Mesodermal cell (in vitro differentiated cells): Measurements from ENCODE around the gene PGP.

Source experiments
- H3K27ac ChIP-seq: 2 replicates; pipeline ENCODE4 v1.7.0; 2013; ENCODE audit warnings: mild to moderate bottlenecking, low read depth, low read length, moderate library complexity; ENCODE audit not compliant: severe bottlenecking
- H3K36me3 ChIP-seq: 2 replicates; pipeline ENCODE4 v1.7.1; 2013; ENCODE audit warnings: mild to moderate bottlenecking, low read length, moderate library complexity; ENCODE audit not compliant: control insufficient read depth, insufficient read depth
- H3K4me1 ChIP-seq: one replicate; pipeline ENCODE4 v1.7.1; 2013; ENCODE audit warnings: mild to moderate bottlenecking, low read length; ENCODE audit not compliant: insufficient read depth, control insufficient read depth, poor library complexity, severe bottlenecking
- H3K4me3 ChIP-seq: 2 replicates; pipeline ENCODE4 v1.7.0; 2013; ENCODE audit warnings: low read length, control low read depth, mild to moderate bottlenecking; ENCODE audit not compliant: insufficient read depth, poor library complexity, severe bottlenecking; ENCODE audit errors: extremely low read depth
- H3K9me3 ChIP-seq: 2 replicates; pipeline ENCODE4 v1.7.1; 2013; ENCODE audit warnings: mild to moderate bottlenecking, low read length, moderate library complexity; ENCODE audit not compliant: control insufficient read depth
- WGBS, 2 experiments: methylation state at CpG; one replicate each; pipeline ENCODE4 v1.1.5; 2013; ENCODE audit warnings: missing lambda C conversion rate in 2 of 2; ENCODE audit not compliant: insufficient coverage in 2 of 2; 5-methylcytosine and 5-hydroxymethylcytosine counted together

The PGP gene

GRCh38 chr16:2213817-2214718 lies 572 bp downstream of the PGP start:
- no peaks in the 10 kb centered on the region for H3K9me3 ChIP-seq
- H3K4me1 ChIP-seq, result peaks cover 17% of the 10 kb centered on the region
- H3K4me3 ChIP-seq, result peak overlapping the region; percentile 78
- 0 to 1% methylated on average over 76 to 92 of the region's 98 CpGs for WGBS, 2 experiments
- peaks cover 31% of the 10 kb centered on the region for H3K36me3 ChIP-seq
- H3K27ac ChIP-seq, result peak overlapping the region; percentile 80

DNA sequence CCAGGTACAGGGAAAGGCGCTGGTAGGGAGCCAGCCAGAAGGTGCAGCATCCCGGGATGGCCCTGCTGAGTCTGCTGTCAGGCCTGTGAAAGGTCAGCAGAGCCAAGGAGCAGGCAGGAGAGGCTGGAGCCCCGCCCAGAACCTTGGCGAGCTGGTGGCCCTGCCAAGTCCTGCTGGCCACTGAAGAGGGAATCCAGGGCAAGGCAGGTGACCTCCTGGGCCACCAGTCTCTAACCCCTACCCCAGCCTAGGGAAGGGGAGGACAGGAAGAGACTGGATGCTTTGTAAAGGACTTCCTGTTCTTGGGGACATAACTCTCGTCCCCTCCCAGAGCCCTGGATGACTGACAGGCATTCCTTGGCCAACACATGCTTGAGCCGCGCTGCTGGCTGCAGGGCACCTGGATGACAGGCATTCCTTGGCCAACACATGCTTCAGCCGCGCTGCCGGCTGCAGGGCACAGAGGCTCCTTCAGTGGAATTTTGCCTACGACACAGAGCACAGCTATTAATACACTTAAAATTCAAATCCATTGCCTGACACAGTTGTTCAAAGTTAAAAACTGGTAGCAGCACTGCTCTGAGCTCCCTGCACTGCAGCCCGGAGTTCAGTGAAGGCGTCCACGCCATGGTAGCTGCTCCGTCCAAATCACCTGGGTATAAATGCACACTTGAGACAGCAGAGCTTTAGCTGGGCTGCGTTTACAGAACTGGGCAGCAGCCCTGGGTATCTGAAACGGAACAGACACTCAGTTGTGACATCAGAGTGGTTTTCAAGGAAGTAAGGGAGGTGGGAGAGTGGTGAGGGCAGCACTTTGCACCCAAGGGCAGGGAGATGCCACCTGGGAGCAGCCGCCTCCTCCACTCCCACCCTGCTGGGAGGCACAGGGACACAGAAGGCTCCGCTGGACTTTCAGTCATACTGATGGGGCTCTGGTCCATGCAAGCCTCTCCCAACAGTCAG lies 2.0 kb downstream of the PGP start:
- 84 to 88% methylated on average over 16 to 19 of the region's 19 CpGs for WGBS, 2 experiments
- Histone ChIP-seq H3K4me3 (peak overlapping the region; percentile 78), H3K36me3 (peaks cover 45% of the 10 kb centered on the region), H3K4me1 (peaks cover 18% of the 10 kb centered on the region), H3K27ac (no peak overlapping the region), H3K9me3 (no peaks in the 10 kb centered on the region)

- 79 to 85% methylated on average over 7 to 11 of the region's 11 CpGs for WGBS, 2 experiments
- peaks cover 51% of the 10 kb centered on the region for H3K36me3 ChIP-seq
- no peak overlapping the region for H3K4me3 ChIP-seq
- no peak overlapping the region for H3K27ac ChIP-seq
- no peaks in the 10 kb centered on the region for H3K9me3 ChIP-seq
- H3K4me1 ChIP-seq, result peaks cover 18% of the 10 kb centered on the region
Observed at GRCh38 chr16:2211923-2212347, 2.7 kb downstream of the PGP start.

DNA sequence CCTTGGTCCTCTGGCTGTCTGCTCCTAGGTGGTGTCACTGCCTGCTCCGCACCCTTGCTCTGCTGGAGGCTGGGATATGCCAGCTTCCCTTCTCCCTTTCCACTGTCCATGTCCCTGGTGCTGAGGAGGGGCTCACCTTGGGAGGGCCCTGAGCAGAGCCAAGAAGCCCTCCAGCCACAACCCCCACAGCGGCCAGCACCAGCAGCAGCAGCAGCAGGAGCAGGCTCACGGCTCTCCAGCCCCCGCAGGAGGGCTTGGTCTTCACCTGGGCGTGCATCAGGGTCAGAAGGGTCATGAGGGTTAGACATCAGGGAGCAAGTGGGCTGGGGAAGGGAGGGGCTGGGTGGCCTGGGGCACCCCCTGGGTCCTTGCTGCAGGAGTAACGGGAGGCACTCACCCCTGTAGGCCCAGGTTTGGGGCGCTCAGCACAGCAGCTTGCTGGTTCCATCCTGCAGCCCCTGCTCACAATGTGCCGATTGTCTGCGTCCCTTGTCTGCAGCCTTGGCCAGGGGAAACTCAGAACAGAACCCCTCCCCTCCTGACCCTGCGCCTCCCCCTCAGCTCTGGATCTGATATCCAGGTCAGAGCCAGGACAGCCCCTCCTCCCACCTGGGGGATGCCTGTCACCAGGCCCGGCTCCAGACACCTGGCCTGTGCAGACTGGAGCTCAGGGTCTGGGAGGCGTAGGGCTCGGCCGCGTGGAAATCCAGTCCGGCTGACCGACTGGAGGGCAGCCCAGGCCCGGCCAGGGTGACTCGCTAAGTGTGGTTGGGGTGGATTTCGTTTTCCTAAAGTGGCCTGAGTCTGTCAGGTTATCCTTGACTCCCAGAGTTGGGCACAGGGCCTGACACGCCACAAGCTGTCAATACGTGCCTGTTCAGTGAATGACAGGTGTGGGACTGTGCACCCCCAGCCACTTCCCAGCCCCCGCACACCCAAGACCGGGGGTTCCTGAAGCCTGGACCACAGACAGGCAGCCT lies 4.0 kb downstream of the PGP start, which contains the start of gene BRICD5:
Gene BRICD5, minus strand, starts transcription at position 478 of the 980 bp plus-strand sequence. Its CDS starts 30 bp downstream, at position 448.
- H3K36me3 ChIP-seq, result peaks cover 55% of the 10 kb centered on the region
- H3K4me3 ChIP-seq, result no peak within 1 kb of the TSS
- 86 to 91% methylated on average over 14 to 21 of the region's 24 CpGs for WGBS, 2 experiments
- no peaks in the 10 kb centered on the region for H3K9me3 ChIP-seq
- H3K27ac ChIP-seq, result peak within 1 kb of the TSS; percentile 36
- H3K4me1 ChIP-seq, result peaks cover 18% of the 10 kb centered on the region

DNA sequence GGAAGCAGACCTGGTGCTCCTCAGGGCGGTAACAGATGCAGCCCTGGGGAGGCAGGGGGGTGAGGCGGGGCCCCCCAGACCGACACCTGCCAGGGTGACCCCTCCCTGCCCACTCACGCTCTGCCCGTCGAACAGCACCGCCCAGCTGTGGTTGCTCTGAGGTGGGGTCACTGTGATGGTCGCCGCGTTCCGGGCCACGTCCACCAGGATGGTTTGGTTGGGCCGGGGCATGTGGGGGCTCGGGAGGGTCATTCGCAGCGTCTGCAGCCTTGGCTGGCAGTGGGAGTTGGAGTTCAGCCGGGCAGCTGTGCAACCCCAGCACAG lies 4.7 kb downstream of the PGP start:
- no peaks in the 10 kb centered on the region for H3K9me3 ChIP-seq
- no peak overlapping the region for H3K4me3 ChIP-seq
- H3K4me1 ChIP-seq, result peaks cover 18% of the 10 kb centered on the region
- peaks cover 55% of the 10 kb centered on the region for H3K36me3 ChIP-seq
- H3K27ac ChIP-seq, result no peak overlapping the region
- WGBS, 2 experiments, result 93 to 96% methylated on average over 13 to 17 of the region's 17 CpGs

DNA sequence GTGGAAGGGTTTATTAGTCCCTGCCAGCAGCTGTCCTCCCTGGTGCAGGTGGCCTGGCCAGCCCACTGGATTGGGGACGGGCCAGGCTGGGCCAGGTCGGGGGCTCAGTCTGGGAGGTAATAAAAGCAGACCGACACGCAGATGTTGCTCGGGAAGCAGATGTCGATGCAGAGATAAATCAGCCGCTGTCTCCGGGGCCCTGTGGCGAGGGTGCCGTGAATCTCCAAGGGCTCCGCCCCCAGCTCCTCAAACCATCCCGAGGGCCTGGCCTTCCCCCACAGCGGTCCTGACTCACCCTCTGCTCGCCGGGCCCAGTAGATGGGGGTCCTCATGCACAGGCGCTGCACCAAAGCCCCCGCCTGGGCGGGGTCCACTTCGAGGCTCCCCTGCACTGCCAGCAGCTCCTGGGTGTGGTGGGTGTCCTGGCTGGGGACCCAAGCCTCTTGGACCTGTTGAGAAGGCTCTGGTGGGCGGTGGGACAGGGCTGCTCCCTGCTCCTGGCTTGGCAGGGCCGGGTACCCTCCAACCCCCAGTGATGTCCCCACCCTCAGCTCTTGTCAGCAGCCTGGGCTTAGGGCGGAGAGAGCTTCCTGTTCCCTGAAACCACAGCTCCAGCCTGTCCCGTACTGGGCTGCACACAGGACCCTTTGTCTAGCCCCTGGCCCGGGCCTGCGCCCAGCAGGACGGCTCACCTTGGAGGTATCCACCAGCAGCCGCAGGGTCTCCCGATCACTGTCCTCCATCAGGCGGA lies 5.2 kb downstream of the PGP start:
- Histone ChIP-seq H3K4me1 (peaks cover 21% of the 10 kb centered on the region), H3K36me3 (peaks cover 55% of the 10 kb centered on the region), H3K4me3 (no peak overlapping the region), H3K9me3 (no peaks in the 10 kb centered on the region), H3K27ac (no peak overlapping the region)
- WGBS, 2 experiments, result 92 to 95% methylated on average over 23 to 24 of the region's 29 CpGs

- WGBS, 2 experiments, result 92 to 96% methylated on average over 5 to 8 of the region's 9 CpGs
- Histone ChIP-seq H3K27ac (no peak overlapping the region), H3K36me3 (peaks cover 55% of the 10 kb centered on the region), H3K4me1 (peaks cover 21% of the 10 kb centered on the region), H3K4me3 (no peak overlapping the region), H3K9me3 (no peaks in the 10 kb centered on the region)
Observed at GRCh38 chr16:2208772-2209171, 5.9 kb downstream of the PGP start.

GRCh38 chr16:2208308-2208707 lies 6.3 kb downstream of the PGP start:
- peaks cover 19% of the 10 kb centered on the region for H3K4me1 ChIP-seq
- peaks cover 55% of the 10 kb centered on the region for H3K36me3 ChIP-seq
- no peaks in the 10 kb centered on the region for H3K9me3 ChIP-seq
- H3K27ac ChIP-seq, result no peak overlapping the region
- WGBS, 2 experiments, result 92 to 98% methylated on average over 17 to 18 of the region's 23 CpGs
- no peak overlapping the region for H3K4me3 ChIP-seq

DNA sequence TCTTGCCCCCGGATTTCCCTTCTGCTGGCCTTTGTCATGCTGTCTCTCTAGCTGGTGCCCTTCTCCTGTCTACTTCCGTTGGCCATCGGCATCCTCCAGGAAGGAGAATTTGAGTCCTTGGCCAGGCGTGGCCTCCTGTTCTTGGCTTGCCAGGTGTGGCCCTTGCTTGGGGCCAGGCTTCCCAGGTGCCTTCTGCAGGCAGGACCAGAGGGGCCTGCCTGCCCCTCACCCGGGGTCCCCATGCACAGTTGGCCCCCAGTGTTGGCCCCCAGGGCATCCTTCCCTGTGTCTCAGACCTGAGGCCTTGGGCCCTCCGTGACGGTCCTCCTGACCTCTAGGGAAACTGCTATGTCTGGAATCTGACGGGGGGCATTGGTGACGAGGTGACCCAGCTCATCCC lies 6.8 kb downstream of the PGP start:
- Histone ChIP-seq H3K4me3 (no peak overlapping the region), H3K36me3 (peaks cover 52% of the 10 kb centered on the region), H3K9me3 (no peaks in the 10 kb centered on the region), H3K27ac (no peak overlapping the region), H3K4me1 (peaks cover 15% of the 10 kb centered on the region)
- 92 to 100% methylated on average over 4 to 9 of the region's 9 CpGs for WGBS, 2 experiments
